Activated naive CD4-positive, alpha-beta T cell treated with anti-CD3 and anti-CD28 coated beads, Interleukin-2, amount 10 ng/mL, durations not matched to agents 7 days and 5 days (primary cell): ENCODE results near the gene SEC61A2.

ENCODE experiments used
- CTCF ChIA-PET: fragments of 350-600 bp; sonication (Branson Sonifier 250); formaldehyde crosslinking; loops from one replicate; lab custom pipeline; 2021; ENCODE audit warnings: antibody characterized with exemption; lab: Charles Lee
- DNase-seq: peaks from one replicate; pipeline ENCODE4 v3.0.0-alpha.2; 2020
- H3K27ac Mint-ChIP-seq: one replicate; pipeline ENCODE4 v1.8.0; 2021; ENCODE audit warnings: mild to moderate bottlenecking, moderate library complexity, mixed read lengths
- H3K27me3 Mint-ChIP-seq: one replicate; pipeline ENCODE4 v1.8.0; 2021; ENCODE audit warnings: mild to moderate bottlenecking, mixed read lengths
- H3K36me3 Mint-ChIP-seq: one replicate; pipeline ENCODE4 v1.8.0; 2021; ENCODE audit warnings: mixed read lengths
- H3K4me1 Mint-ChIP-seq: one replicate; pipeline ENCODE4 v1.8.0; 2021; ENCODE audit warnings: mixed read lengths
- H3K4me3 Mint-ChIP-seq: one replicate; pipeline ENCODE4 v1.8.0; 2021; ENCODE audit warnings: mild to moderate bottlenecking, moderate library complexity, mixed read lengths
- H3K9me3 Mint-ChIP-seq: one replicate; pipeline ENCODE4 v1.8.0; 2021; ENCODE audit warnings: mixed read lengths

The SEC61A2 gene

GRCh38 chr10:12195603-12196506 lies 66.4 kb downstream of the SEC61A2 start, which contains the start of the genes CDC123 and NUDT5:
Gene CDC123 (plus strand): TSS chr10:12196188. CDS start chr10:12196246, 58 bp downstream.
Gene NUDT5 (minus strand): TSS chr10:12195891. CDS start chr10:12186291, 9,600 bp downstream.
- Mint-ChIP-seq H3K4me3 (peak within 1 kb of the TSS; percentile 92), H3K27me3 (no peaks in the 10 kb centered on the region), H3K27ac (peak within 1 kb of the TSS; percentile 95), H3K4me1 (peaks cover 69% of the 10 kb centered on the region), H3K36me3 (peaks cover 35% of the 10 kb centered on the region), H3K9me3 (no peaks in the 10 kb centered on the region)
- CTCF ChIA-PET = interaction anchor here (3.9 kb wide), 1 partner anchor 19 kb away, joined by 16 read pairs; no protein-coding TSS in a partner anchor
- DNase-seq = peak; percentile 93

GRCh38 chr10:12196531-12197211 lies 67.2 kb downstream of the SEC61A2 start:
- peaks cover 70% of the 10 kb centered on the region for H3K4me1 Mint-ChIP-seq
- H3K4me3 Mint-ChIP-seq = peak overlapping the region; percentile 92
- peak overlapping the region; percentile 95 for H3K27ac Mint-ChIP-seq
- DNase-seq = no peak
- no peaks in the 10 kb centered on the region for H3K27me3 Mint-ChIP-seq
- peaks cover 42% of the 10 kb centered on the region for H3K36me3 Mint-ChIP-seq
- no peaks in the 10 kb centered on the region for H3K9me3 Mint-ChIP-seq
- CTCF ChIA-PET = interaction anchor here (3.9 kb wide), 1 partner anchor 18 kb away, joined by 16 read pairs; no protein-coding TSS in a partner anchor

GRCh38 chr10:12198156-12198555 lies 68.7 kb downstream of the SEC61A2 start:
- Mint-ChIP-seq H3K9me3 (no peaks in the 10 kb centered on the region), H3K4me3 (peak overlapping the region; percentile 50), H3K27me3 (no peaks in the 10 kb centered on the region), H3K4me1 (peaks cover 67% of the 10 kb centered on the region), H3K36me3 (peaks cover 40% of the 10 kb centered on the region), H3K27ac (no peak overlapping the region)
- CTCF ChIA-PET = interaction anchor here (3.9 to 6.3 kb wide), 2 partner anchors 16 kb away, joined by 16 to 49 read pairs; no protein-coding TSS in a partner anchor
- DNase-seq = no peak

- H3K9me3 Mint-ChIP-seq = no peaks in the 10 kb centered on the region
- DNase-seq = no peak
- peaks cover 44% of the 10 kb centered on the region for H3K36me3 Mint-ChIP-seq
- no peak overlapping the region for H3K4me3 Mint-ChIP-seq
- H3K27me3 Mint-ChIP-seq = no peaks in the 10 kb centered on the region
- CTCF ChIA-PET = interaction anchor here (1.2 to 6.3 kb wide), 2 partner anchors 14 to 214 kb away, joined by 3 to 49 read pairs; no protein-coding TSS in a partner anchor
- peak overlapping the region; percentile 40 for H3K27ac Mint-ChIP-seq
- H3K4me1 Mint-ChIP-seq = peaks cover 46% of the 10 kb centered on the region
Measured at GRCh38 chr10:12200850-12201249, 71.4 kb downstream of the SEC61A2 start.

GRCh38 chr10:12201543-12201942 lies 72.1 kb downstream of the SEC61A2 start:
- H3K36me3 Mint-ChIP-seq = peaks cover 43% of the 10 kb centered on the region
- no peak overlapping the region for H3K4me3 Mint-ChIP-seq
- CTCF ChIA-PET = interaction anchor here (0.5 to 6.3 kb wide), 3 partner anchors 13 to 740 kb away, joined by 3 to 49 read pairs (median 3); no protein-coding TSS in a partner anchor
- DNase-seq = no peak
- H3K27ac Mint-ChIP-seq = peak overlapping the region; percentile 40
- H3K4me1 Mint-ChIP-seq = peaks cover 41% of the 10 kb centered on the region
- H3K27me3 Mint-ChIP-seq = no peaks in the 10 kb centered on the region
- no peaks in the 10 kb centered on the region for H3K9me3 Mint-ChIP-seq

GRCh38 chr10:12202226-12202625 lies 72.7 kb downstream of the SEC61A2 start:
- peaks cover 42% of the 10 kb centered on the region for H3K36me3 Mint-ChIP-seq
- H3K4me3 Mint-ChIP-seq = no peak overlapping the region
- DNase-seq = no peak
- no peaks in the 10 kb centered on the region for H3K27me3 Mint-ChIP-seq
- no peaks in the 10 kb centered on the region for H3K9me3 Mint-ChIP-seq
- H3K27ac Mint-ChIP-seq = no peak overlapping the region
- peaks cover 36% of the 10 kb centered on the region for H3K4me1 Mint-ChIP-seq
- CTCF ChIA-PET = interaction anchor here (6.3 kb wide), 1 partner anchor 12 kb away, joined by 49 read pairs; no protein-coding TSS in a partner anchor

- Mint-ChIP-seq H3K27me3 (no peaks in the 10 kb centered on the region), H3K36me3 (peaks cover 46% of the 10 kb centered on the region), H3K27ac (no peak overlapping the region), H3K9me3 (no peaks in the 10 kb centered on the region), H3K4me3 (no peak overlapping the region), H3K4me1 (peaks cover 16% of the 10 kb centered on the region)
- CTCF ChIA-PET = no interaction called here
- no peak for DNase-seq
Measured at GRCh38 chr10:12205082-12205481, 75.6 kb downstream of the SEC61A2 start.

GRCh38 chr10:12207114-12207513 lies 77.6 kb downstream of the SEC61A2 start:
- no peaks in the 10 kb centered on the region for H3K9me3 Mint-ChIP-seq
- CTCF ChIA-PET = interaction anchor here (0.6 kb wide), 1 partner anchor 892 kb away, joined by 3 read pairs; the partner anchor contains the start of gene OPTN
- H3K27me3 Mint-ChIP-seq = no peaks in the 10 kb centered on the region
- H3K4me1 Mint-ChIP-seq = peaks cover 6% of the 10 kb centered on the region
- peaks cover 45% of the 10 kb centered on the region for H3K36me3 Mint-ChIP-seq
- H3K27ac Mint-ChIP-seq = no peak overlapping the region
- no peak for DNase-seq
- H3K4me3 Mint-ChIP-seq = no peak overlapping the region

GRCh38 chr10:12208460-12208859 lies 79.0 kb downstream of the SEC61A2 start:
- H3K9me3 Mint-ChIP-seq = no peaks in the 10 kb centered on the region
- no peak overlapping the region for H3K4me3 Mint-ChIP-seq
- no peaks in the 10 kb centered on the region for H3K27me3 Mint-ChIP-seq
- H3K36me3 Mint-ChIP-seq = peaks cover 44% of the 10 kb centered on the region
- no peak for DNase-seq
- H3K27ac Mint-ChIP-seq = peak overlapping the region; percentile 1
- CTCF ChIA-PET = no interaction called here
- peaks cover 3% of the 10 kb centered on the region for H3K4me1 Mint-ChIP-seq

GRCh38 chr10:12212454-12212853 lies 83.0 kb downstream of the SEC61A2 start:
- peaks cover 45% of the 10 kb centered on the region for H3K36me3 Mint-ChIP-seq
- H3K27ac Mint-ChIP-seq = no peak overlapping the region

GRCh38 chr10:12213621-12214020 lies 84.1 kb downstream of the SEC61A2 start:
- peaks cover 7% of the 10 kb centered on the region for H3K4me1 Mint-ChIP-seq
- DNase-seq = no peak
- peaks cover 43% of the 10 kb centered on the region for H3K36me3 Mint-ChIP-seq
- no peak overlapping the region for H3K27ac Mint-ChIP-seq
- CTCF ChIA-PET = interaction anchor here (0.9 to 4.9 kb wide), 10 partner anchors 10 to 688 kb away, joined by 3 to 49 read pairs (median 10); partner anchors contain the start of genes CDC123 and NUDT5
- no peaks in the 10 kb centered on the region for H3K27me3 Mint-ChIP-seq
- no peaks in the 10 kb centered on the region for H3K9me3 Mint-ChIP-seq
- H3K4me3 Mint-ChIP-seq = no peak overlapping the region

More at GRCh38 chr10:12212454-12212853, 83.0 kb downstream of the SEC61A2 start:
- no peaks in the 10 kb centered on the region for H3K27me3 Mint-ChIP-seq
- H3K4me3 Mint-ChIP-seq = no peak overlapping the region
- CTCF ChIA-PET = interaction anchor here (0.7 to 4.9 kb wide), 3 partner anchors 11 to 500 kb away, joined by 5 to 49 read pairs (median 6); no protein-coding TSS in a partner anchor
- peaks cover 7% of the 10 kb centered on the region for H3K4me1 Mint-ChIP-seq
- no peaks in the 10 kb centered on the region for H3K9me3 Mint-ChIP-seq
- DNase-seq = no peak

GRCh38 chr10:12214093-12214492 lies 84.6 kb downstream of the SEC61A2 start:
- H3K36me3 Mint-ChIP-seq = peaks cover 48% of the 10 kb centered on the region
- CTCF ChIA-PET = interaction anchor here (0.6 to 4.9 kb wide), 18 partner anchors 10 to 952 kb away, joined by 3 to 49 read pairs (median 5); partner anchors contain the start of genes CDC123 and NUDT5
- no peak overlapping the region for H3K27ac Mint-ChIP-seq
- no peaks in the 10 kb centered on the region for H3K27me3 Mint-ChIP-seq
- H3K4me3 Mint-ChIP-seq = no peak overlapping the region
- DNase-seq = no peak
- peaks cover 7% of the 10 kb centered on the region for H3K4me1 Mint-ChIP-seq
- no peaks in the 10 kb centered on the region for H3K9me3 Mint-ChIP-seq

GRCh38 chr10:12214763-12215218 lies 85.3 kb downstream of the SEC61A2 start:
- peak overlapping the region; percentile 27 for H3K4me3 Mint-ChIP-seq

More at GRCh38 chr10:12214763-12215218, 85.3 kb downstream of the SEC61A2 start:
- DNase-seq = peak; percentile 49
- H3K27me3 Mint-ChIP-seq = no peaks in the 10 kb centered on the region
- CTCF ChIA-PET = interaction anchor here (0.6 to 4.9 kb wide), 25 partner anchors 9 to 951 kb away, joined by 3 to 49 read pairs (median 5); partner anchors contain the start of genes CDC123 and NUDT5
- peak overlapping the region; percentile 74 for H3K27ac Mint-ChIP-seq
- peaks cover 7% of the 10 kb centered on the region for H3K4me1 Mint-ChIP-seq
- H3K9me3 Mint-ChIP-seq = no peaks in the 10 kb centered on the region
- peaks cover 48% of the 10 kb centered on the region for H3K36me3 Mint-ChIP-seq
